Measurements from ENCODE around the gene GNG14.

- TF ChIP-seq CTCF (IDR thresholded peaks at IDR 0.05; ENCODE audit: low read length) (no peak), EZH2 (IDR thresholded peaks at IDR 0.05; ENCODE audit: borderline replicate concordance, low read length) (no peak)
These were observed 18.0 kb downstream of the GNG14 start for GRCh38 chr19:12705654-12706331.

Data from OCI-LY1 (cell line).